Measurements from ENCODE around the gene ANK3.

DNA sequence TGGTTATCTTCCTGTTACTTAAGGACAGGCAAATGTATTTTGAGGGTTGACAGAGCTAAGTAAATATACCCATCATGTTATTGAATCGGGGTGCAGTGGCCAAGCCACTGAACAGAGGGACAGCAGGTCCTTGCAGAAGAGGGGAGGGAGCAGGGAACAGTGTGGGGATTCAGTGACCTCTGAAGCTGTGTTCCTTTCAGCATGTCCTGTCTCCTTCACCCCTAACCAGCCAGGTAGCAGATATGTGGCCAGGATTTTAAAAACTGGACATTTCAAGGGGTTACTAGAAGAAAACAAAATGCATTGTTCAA lies 12.7 kb downstream of the ANK3 start:
- no peak for TF ChIP-seq EZH2phosphoT487 (IDR thresholded peaks at IDR 0.05; ENCODE audit: insufficient read depth, low read depth)
- TF ChIP-seq EZH2 (IDR thresholded peaks at IDR 0.05; ENCODE audit: insufficient read depth, poor library complexity, severe bottlenecking): no peak
